Stimulated activated CD4-positive, alpha-beta T cell treated with anti-CD3 and anti-CD28 coated beads, Interleukin-2, amount 100 ng/mL, for 24 hours (primary cell): ENCODE measurements around the gene ELMO1.
"Not testable (repeated sequence)": the region's sequence is repeated elsewhere in the genome, so short reads cannot be mapped to it uniquely, and the experiment has no call there.

Source experiments
- DNase-seq, 2 donors: peaks; one replicate each; pipeline ENCODE4 v3.0.0-alpha.2; 2020

Gene ELMO1

DNA sequence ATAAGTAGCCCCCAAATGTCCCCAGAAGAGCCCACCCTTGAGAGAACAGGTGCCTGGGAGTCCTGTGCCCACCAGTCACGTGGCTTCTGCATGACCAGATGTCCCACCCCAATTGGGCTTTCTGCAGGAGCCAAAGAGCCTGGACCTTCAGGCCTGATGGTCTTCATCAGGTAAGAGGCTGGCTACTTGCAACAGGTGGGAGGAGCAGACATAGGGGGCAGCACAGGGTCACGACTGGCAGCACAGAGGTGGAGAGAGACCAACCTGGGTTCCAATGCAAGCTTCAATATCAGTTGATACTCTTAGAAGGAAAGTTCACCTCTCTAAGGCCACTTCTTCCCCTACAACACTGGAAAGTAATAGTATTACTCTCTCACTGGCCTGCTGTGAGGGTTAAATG, 288.0 kb downstream of the ELMO1 start:
- no peak for DNase-seq

GRCh38 chr7:37153376-37153775, 295.3 kb downstream of the ELMO1 start:
- no peak for DNase-seq

- DNase-seq, result no peak
These were observed 296.8 kb downstream of the ELMO1 start for GRCh38 chr7:37151741-37152413.

- DNase-seq, result no peak
These were observed 297.8 kb downstream of the ELMO1 start for GRCh38 chr7:37150856-37151255.

DNA sequence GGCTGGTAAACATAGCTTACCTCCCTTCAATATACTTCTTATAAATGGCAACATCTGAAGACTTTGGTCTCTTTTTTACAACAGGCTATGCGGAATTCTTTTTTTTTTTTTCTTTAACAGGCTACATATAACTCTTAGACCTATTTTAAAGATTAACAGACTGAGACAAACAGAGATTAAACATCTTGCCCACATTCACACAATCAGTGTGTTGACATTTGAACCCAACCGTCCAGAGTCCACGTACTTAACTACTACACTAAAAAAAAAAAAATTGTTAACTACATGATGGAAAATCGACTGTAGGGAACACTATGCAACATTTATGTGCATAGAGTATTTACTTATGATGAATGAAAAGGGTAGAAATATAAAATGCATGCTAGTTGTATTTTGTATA, 298.5 kb downstream of the ELMO1 start:
- no peak for DNase-seq

DNA sequence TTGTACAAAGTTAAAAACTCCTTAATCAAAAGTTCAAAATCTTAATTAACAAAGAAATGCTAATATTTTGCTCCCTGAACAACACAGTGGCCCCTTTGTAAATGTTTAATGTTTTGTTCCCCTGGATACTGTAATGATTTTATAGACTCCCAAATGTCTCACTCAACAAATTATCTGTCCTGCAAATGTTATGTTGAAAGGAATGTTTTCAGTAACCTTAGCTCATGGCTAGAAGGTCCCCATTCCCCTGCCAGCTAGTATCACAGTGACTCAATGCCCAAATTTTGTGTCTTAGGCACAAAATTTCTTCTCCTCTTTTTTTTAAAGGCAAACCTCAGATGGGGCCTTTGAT, 298.9 kb downstream of the ELMO1 start:
- DNase-seq, result no peak

- DNase-seq, result no peak
These were observed 299.5 kb downstream of the ELMO1 start for GRCh38 chr7:37149051-37149772.

- DNase-seq, result no peak
These were observed 303.0 kb downstream of the ELMO1 start for GRCh38 chr7:37145682-37146081.

DNA sequence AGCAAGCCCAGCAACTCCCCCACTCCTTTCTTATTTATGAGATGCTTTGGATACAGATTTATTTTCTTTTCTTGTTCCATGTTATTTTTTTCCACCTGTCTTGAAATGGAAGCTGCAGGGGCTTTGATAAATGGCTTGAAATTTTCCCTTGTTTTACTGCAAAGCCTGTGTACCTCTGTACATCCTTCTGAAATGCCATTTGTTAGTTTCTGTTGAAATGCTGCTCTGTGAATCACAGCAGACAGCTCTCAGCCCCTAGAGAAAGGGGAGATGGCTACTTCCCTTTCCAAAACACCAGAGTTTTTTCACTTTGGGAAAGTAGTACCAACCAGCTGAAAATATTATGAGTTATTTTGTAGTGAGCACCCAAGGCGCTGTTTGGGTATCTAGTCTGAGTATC, 304.2 kb downstream of the ELMO1 start:
- DNase-seq, result no peak

- DNase-seq, result no peak
These were observed 305.7 kb downstream of the ELMO1 start for GRCh38 chr7:37142958-37143357.

GRCh38 chr7:37141742-37142141, 306.9 kb downstream of the ELMO1 start:
- DNase-seq, result no peak

DNA sequence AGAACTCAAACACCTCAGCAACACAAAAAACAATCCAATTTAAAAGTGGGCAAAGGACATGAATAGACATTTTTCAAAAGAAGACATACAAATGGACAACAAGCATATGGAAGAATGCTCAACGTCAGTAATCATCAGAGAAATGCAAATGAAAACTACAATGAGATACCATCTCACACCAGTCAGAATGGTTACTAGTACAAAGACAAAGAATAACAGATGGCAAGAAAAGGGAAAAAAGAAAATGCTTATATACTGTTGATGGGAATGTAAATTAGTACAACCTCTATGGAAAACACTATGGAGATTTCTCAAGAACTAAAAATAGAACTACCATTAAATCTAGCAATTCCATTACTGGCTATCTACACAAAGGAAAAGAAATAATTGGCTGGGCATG, 314.8 kb downstream of the ELMO1 start:
- DNase-seq, result not testable (repeated sequence)

GRCh38 chr7:37131855-37132254, 316.8 kb downstream of the ELMO1 start:
- no peak for DNase-seq

GRCh38 chr7:37129035-37129425, 319.6 kb downstream of the ELMO1 start:
- DNase-seq, result no peak

DNA sequence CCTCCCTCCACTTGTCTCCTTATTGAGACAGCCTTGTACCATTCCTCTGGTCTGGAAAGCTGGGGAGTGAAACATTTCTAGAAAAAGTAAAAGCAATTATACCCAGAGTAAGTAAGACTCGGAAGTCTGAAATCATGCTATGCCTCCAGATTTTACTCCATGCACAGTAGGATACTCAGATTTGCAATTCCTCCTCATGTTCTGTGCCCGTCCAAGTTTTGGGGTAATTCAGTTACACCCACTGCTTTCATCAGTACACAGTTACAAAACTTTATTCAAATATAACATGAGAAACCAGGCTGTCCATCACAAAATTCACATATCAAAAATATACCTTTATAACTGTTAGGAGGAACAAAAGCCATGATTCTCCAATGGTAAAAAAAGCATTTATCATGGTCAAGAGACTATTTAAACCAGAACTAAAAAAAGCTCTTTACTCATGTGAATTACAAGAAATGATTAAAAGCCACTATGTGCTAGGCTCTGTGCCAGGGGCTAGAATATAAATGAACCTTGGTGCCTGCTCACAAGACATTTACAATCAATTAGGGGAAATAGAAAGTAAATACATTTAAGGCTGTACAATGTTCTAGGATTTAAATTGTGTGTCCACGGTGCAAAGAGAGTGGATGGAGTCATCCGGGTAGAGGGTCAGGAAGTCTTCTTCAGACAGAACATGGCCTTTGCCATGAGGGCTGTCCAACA, 320.2 kb downstream of the ELMO1 start:
- DNase-seq, result no peak

- no peak for DNase-seq
These were observed 329.3 kb downstream of the ELMO1 start for GRCh38 chr7:37119296-37119860.

DNA sequence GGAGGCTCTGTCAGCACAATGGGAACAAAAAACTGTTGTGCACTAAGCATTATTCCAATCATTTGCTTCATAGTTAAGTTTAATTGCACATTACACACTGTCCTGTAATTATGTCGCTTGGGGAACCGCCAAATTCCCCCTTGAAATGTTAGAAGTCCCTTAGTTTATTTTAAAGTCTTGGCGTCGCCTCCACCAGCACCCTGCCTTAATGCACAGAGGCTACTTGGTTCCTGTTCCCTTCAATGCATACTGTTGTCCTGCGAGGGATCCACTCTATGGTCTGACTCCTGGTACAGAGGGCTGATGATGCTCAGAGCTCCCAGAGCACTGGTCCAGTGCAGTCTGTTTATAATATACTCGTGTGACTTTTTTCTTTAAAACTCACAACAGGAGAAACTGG, 330.7 kb downstream of the ELMO1 start:
- no peak for DNase-seq

DNA sequence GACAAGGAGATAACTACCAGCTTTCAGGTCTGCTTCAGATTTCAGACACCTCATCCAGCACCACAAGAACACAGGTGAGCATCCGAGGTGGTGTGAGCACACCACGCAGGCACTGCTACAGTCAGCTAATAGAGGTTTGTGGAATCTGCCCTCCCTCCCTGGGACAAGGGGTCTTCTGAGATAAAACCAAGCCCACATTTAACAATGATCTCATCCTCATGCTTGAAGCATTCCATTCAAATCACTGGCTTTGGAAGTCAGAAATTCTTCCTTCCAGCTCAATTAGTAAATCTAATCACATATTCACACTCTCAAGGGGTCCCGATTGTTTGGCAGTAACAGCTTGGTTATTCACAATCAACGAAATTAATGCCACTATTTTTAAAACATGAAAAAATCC, 331.4 kb downstream of the ELMO1 start:
- no peak for DNase-seq

DNA sequence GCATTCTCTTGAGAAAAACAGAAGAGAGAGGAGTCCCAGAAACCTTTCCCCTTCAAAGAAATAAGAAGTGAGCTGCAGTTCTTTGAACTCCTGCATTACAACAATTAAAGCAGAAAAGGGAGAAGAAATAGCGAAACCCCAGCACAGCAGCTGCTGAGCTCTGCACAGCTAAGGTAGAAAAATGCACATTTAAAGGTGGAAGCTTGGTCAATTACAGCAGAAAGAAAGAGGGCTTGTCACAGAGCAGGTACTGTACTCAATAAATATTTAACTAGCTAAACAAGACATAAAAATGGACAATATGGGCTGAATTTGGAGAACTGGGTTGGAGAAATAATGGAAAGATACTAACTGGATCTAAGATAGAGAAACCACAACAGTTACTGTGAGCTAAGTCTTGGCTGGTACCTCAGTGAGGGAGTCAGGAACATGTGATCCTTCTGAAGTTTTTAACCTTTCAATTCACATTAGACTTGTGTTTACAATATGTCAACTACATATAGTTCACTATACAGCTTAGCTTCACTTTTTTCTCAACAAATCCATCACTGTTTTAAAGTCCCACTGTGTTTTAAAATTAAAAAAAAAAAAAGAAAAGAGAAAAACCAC, 332.5 kb downstream of the ELMO1 start:
- no peak for DNase-seq

DNA sequence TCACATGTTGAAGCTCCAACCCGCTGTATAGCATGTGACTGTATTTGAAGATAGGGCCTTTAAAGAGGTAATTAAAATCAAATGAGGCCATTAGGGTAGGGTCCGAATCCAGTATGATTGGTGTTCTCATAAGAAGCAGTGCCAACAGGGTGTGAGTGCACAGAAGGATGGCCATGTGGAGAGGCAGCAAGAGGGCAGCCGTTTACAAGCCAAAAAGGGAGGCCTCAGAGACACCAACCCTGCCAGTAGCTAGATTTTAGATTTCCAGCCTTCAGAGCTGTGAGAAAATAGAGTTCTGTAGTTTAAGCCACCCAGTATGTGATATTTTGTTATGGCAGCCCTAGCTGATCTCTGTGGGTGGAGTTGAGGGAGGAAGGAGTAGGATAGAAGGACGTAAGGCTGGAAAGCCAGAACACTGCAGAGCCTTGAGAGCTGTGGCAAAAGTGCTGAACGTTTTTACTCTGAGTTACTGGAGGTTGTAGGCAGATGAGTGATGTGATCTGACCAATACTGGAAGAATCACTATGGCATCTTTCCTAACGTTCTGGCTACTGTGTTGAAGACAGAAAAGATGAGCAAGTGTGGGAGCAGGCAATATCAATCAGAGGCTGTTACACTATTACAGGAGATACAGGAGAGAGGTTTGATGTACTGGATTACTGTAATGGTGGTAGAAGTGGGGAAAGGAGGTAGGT, 334.9 kb downstream of the ELMO1 start:
- DNase-seq, result no peak

DNA sequence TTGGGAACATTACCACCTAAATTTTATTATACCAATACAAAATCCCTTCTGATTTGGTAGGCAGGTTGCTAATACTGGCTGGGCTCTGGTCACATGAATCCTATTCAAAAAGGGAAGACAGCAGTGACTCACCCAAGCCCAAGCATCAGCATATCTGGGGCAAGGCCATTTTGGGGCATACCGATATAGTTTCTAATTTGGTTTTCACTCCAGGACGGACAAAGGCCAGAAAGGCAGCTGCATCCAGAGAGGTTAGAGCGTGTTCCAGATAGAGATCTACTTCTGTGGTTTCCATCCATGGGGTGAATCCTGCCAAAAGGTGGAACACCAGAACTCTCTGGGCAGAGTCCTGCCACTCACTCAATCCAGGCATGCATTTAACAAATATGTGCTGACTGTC, 335.8 kb downstream of the ELMO1 start:
- no peak for DNase-seq

DNA sequence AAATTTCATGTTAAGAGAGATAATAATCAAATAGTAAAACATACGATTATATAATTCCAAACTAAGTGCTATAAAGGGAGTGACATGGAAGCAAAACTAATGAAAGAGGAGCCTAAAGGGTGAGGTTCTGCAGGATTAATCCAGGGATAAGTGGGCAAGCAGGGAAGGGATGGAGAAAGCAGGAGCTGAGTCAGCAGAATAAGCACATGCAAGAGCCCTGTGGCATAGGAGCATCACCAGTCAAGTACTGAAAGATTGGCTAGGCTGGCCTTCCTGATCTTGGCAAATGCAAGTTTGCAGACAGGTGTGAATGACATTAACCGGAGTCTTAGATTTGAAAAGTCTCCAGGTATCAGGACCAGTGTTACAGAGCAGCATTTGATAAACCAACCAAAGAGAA, 336.4 kb downstream of the ELMO1 start:
- no peak for DNase-seq

DNA sequence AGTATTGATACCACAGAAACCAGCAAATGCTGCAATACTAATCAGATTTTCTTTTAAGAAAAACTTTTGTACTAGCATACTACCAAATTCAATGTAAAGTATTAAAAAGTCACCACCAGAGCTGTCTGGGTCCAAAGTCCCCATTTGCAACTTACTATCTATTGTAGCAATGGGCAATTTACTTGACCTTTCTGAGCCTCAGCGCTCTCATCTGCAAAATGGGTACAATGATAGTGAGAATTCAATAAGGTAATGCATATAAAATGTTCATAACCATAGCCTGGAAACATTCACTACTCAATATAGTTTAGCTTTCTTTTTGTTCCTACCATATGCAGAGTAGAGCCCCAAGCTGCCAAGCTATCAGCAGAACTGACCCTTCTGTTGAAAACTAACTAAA, 337.2 kb downstream of the ELMO1 start:
- no peak for DNase-seq
